ENCODE measurements around the gene DIP2B. TPM values are rescaled to one million over a fixed set of nuclear protein-coding genes. Genes with fewer than 3 reads are reported as not detected.

Gene DIP2B
- polyA plus RNA-seq, 2 of the 4 experiments (the other 2 are of a cell fraction), result 16.9 to 29.3 TPM

DNA sequence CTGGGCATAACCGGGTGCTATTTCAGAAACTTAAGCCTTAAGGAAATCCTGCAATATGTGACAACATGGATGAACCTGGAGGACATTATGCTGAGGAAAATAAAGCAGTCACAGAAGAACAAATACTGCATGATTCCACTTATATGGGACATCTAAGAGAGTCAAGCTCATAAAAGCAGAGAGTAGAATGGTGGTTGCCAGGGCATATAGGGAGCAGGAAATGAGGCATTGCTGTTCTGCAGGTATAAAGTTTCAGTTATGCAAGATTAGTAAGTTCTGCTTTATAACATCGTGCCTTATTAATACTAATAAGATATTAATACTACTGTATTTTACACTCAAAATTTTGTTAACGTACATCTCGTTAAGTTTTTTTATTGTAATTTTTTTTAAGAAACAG is 134.9 kb downstream of the DIP2B start:
- ATAC-seq (no peak), FAIRE-seq (no peak), DNase-seq (ENCODE audit: low read depth in 1 of 2, low spot score in 1 of 2) (no peak)
- ChIA-PET POLR2A (interaction anchor here (1.0 kb wide), 1 partner anchor 135 kb away, joined by 3 read pairs; the partner anchor contains the start of gene DIP2B), CTCF (interaction anchor here (0.5 to 10.0 kb wide), 6 partner anchors 9 to 153 kb away, joined by 3 to 182 read pairs (median 3); partner anchors contain the start of gene DIP2B)
- H3K9me3 ChIP-seq, result no peaks in the 10 kb centered on the region
- 80% methylated on average over 4 of the region's 4 CpGs for WGBS (ENCODE audit: missing lambda C conversion rate)
- no peak overlapping the region for H3K4me3 ChIP-seq
- no peak overlapping the region for H3K4me2 ChIP-seq
- no peak overlapping the region for H3K27ac ChIP-seq
- peaks cover 26% of the 10 kb centered on the region for H3K4me1 ChIP-seq
- TF ChIP-seq HDAC2 (IDR thresholded peaks at IDR 0.05), result no peak
- no peak for TF ChIP-seq EHF (CRISPR knock-in tag; IDR thresholded peaks at IDR 0.05)
- TF ChIP-seq GATA3 (IDR thresholded peaks at IDR 0.05; ENCODE audit: borderline replicate concordance), result no peak
- TF ChIP-seq FOSL2 (IDR thresholded peaks at IDR 0.05), result no peak
- TF ChIP-seq FOSL2 (CRISPR knock-in tag; IDR thresholded peaks at IDR 0.05), result no peak
- TF ChIP-seq MYC (IDR thresholded peaks at IDR 0.05; ENCODE audit: borderline replicate concordance, low read length), result no peak
- TF ChIP-seq RARB (CRISPR knock-in tag; IDR thresholded peaks at IDR 0.05), result no peak
- no peak for TF ChIP-seq HOXB5 (CRISPR knock-in tag; IDR thresholded peaks at IDR 0.05)
- TF ChIP-seq ZNF302 (CRISPR knock-in tag; IDR thresholded peaks at IDR 0.05), result no peak
- TF ChIP-seq EP300 (IDR thresholded peaks at IDR 0.05), result no peak

- H3K4me1 ChIP-seq, result peaks cover 22% of the 10 kb centered on the region
- WGBS (ENCODE audit: missing lambda C conversion rate), result 85% methylated on average over 7 of the region's 7 CpGs
- CTCF ChIA-PET, result interaction anchor here (0.6 to 10.0 kb wide), 8 partner anchors 13 to 200 kb away, joined by 3 to 182 read pairs (median 3); partner anchors contain the start of gene DIP2B
Observed at GRCh38 chr12:50640321-50640939, 135.6 kb downstream of the DIP2B start.

More at GRCh38 chr12:50640321-50640939, 135.6 kb downstream of the DIP2B start:
- ATAC-seq, result no peak
- H3K4me3 ChIP-seq, result no peak overlapping the region
- DNase-seq (ENCODE audit: low read depth in 1 of 2, low spot score in 1 of 2), result no peak
- POLR2A ChIA-PET, result interaction anchor here (1.0 kb wide), 1 partner anchor 135 kb away, joined by 3 read pairs; the partner anchor contains the start of gene DIP2B
- no peak overlapping the region for H3K27ac ChIP-seq
- H3K9me3 ChIP-seq, result no peaks in the 10 kb centered on the region
- H3K4me2 ChIP-seq, result no peak overlapping the region
- no peak for FAIRE-seq
- no peak for TF ChIP-seq CHD4 (IDR thresholded peaks at IDR 0.05; ENCODE audit: borderline replicate concordance)
- TF ChIP-seq, protein P1, sequence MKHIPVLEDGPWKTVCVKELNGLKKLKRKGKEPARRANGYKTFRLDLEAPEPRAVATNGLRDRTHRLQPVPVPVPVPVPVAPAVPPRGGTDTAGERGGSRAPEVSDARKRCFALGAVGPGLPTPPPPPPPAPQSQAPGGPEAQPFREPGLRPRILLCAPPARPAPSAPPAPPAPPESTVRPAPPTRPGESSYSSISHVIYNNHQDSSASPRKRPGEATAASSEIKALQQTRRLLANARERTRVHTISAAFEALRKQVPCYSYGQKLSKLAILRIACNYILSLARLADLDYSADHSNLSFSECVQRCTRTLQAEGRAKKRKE (CRISPR knock-in tag; IDR thresholded peaks at IDR 0.05; ENCODE audit: low read depth), result no peak
- no peak for TF ChIP-seq POLR2A (IDR thresholded peaks at IDR 0.05; ENCODE audit: low read length)
- no peak for TF ChIP-seq EP300 (IDR thresholded peaks at IDR 0.05)
- no peak for TF ChIP-seq KDM5A (IDR thresholded peaks at IDR 0.05)
- no peak for TF ChIP-seq ZC3H11A (IDR thresholded peaks at IDR 0.05)
- TF ChIP-seq EHF (CRISPR knock-in tag; IDR thresholded peaks at IDR 0.05), result no peak
- TF ChIP-seq SMC3 (IDR thresholded peaks at IDR 0.05), result no peak
- TF ChIP-seq, protein P2, sequence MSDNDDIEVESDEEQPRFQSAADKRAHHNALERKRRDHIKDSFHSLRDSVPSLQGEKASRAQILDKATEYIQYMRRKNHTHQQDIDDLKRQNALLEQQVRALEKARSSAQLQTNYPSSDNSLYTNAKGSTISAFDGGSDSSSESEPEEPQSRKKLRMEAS (IDR thresholded peaks at IDR 0.05), result no peak
- TF ChIP-seq, protein P3, sequence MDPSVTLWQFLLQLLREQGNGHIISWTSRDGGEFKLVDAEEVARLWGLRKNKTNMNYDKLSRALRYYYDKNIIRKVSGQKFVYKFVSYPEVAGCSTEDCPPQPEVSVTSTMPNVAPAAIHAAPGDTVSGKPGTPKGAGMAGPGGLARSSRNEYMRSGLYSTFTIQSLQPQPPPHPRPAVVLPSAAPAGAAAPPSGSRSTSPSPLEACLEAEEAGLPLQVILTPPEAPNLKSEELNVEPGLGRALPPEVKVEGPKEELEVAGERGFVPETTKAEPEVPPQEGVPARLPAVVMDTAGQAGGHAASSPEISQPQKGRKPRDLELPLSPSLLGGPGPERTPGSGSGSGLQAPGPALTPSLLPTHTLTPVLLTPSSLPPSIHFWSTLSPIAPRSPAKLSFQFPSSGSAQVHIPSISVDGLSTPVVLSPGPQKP (IDR thresholded peaks at IDR 0.05; ENCODE audit: low read depth, low read length), result no peak
- TF ChIP-seq JUN (IDR thresholded peaks at IDR 0.05), result no peak
- no peak for TF ChIP-seq NFE2L2 (conservative IDR thresholded peaks at IDR 0.05; ENCODE audit: low read length)
- no peak for TF ChIP-seq FOSL2 (IDR thresholded peaks at IDR 0.05)
- TF ChIP-seq FOSL2 (CRISPR knock-in tag; IDR thresholded peaks at IDR 0.05), result no peak
- TF ChIP-seq PBX3 (IDR thresholded peaks at IDR 0.05), result no peak
- no peak for TF ChIP-seq PHF8 (IDR thresholded peaks at IDR 0.05; ENCODE audit: borderline replicate concordance, low read depth)
- no peak for TF ChIP-seq NR3C1 (IDR thresholded peaks at IDR 0.05)
- no peak for TF ChIP-seq ZNF302 (CRISPR knock-in tag; IDR thresholded peaks at IDR 0.05)
- TF ChIP-seq POLR2AphosphoS2 (conservative IDR thresholded peaks at IDR 0.05; ENCODE audit: low read length), result no peak
- TF ChIP-seq HOXB13 (CRISPR knock-in tag; IDR thresholded peaks at IDR 0.05; ENCODE audit: low read depth), result no peak

Data from A549 (cell line).